Osteocyte (in vitro differentiated cells): ENCODE measurements around the gene CCNI2. TPM values are rescaled to one million over a fixed set of nuclear protein-coding genes. Genes with fewer than 3 reads are reported as not detected.

Experiments
- DNase-seq: peaks from one replicate; pipeline ENCODE4 v3.0.0; 2021; ENCODE audit warnings: mixed read lengths; ENCODE audit not compliant: unreplicated experiment; ENCODE audit errors: extremely low spot score
- H3K27ac Mint-ChIP-seq: one replicate; pipeline ENCODE4 v1.8.0; 2021; ENCODE audit warnings: mild to moderate bottlenecking, mixed read lengths; ENCODE audit not compliant: unreplicated experiment
- H3K27me3 Mint-ChIP-seq: one replicate; pipeline ENCODE4 v1.8.0; 2021; ENCODE audit warnings: mixed read lengths; ENCODE audit not compliant: unreplicated experiment
- H3K36me3 Mint-ChIP-seq: one replicate; pipeline ENCODE4 v1.8.0; 2021; ENCODE audit warnings: mixed read lengths; ENCODE audit not compliant: unreplicated experiment
- H3K4me1 Mint-ChIP-seq: one replicate; pipeline ENCODE4 v1.8.0; 2021; ENCODE audit warnings: mixed read lengths; ENCODE audit not compliant: unreplicated experiment
- H3K4me3 Mint-ChIP-seq: one replicate; pipeline ENCODE4 v1.8.0; 2021; ENCODE audit warnings: mild to moderate bottlenecking, moderate library complexity, mixed read lengths; ENCODE audit not compliant: unreplicated experiment
- H3K9me3 Mint-ChIP-seq: one replicate; pipeline ENCODE4 v1.8.0; 2021; ENCODE audit warnings: mixed read lengths; ENCODE audit not compliant: unreplicated experiment
- total RNA-seq: library from RNA; stranded (reverse); gene quantifications from 2 replicates; pipeline ENCODE4 v1.2.1, GENCODE V29; 2021
- TF ChIP-seq, protein P1 (sequence below): fragments of 200-600 bp; sonication (generic); IDR thresholded peaks from 2 replicates; pipeline ENCODE4 v1.5.0; 2021; ENCODE audit warnings: antibody characterized with exemption, mild to moderate bottlenecking, moderate library complexity

CCNI2 gene
- total RNA-seq, 1 donor from 2014 or later = not detected

DNA sequence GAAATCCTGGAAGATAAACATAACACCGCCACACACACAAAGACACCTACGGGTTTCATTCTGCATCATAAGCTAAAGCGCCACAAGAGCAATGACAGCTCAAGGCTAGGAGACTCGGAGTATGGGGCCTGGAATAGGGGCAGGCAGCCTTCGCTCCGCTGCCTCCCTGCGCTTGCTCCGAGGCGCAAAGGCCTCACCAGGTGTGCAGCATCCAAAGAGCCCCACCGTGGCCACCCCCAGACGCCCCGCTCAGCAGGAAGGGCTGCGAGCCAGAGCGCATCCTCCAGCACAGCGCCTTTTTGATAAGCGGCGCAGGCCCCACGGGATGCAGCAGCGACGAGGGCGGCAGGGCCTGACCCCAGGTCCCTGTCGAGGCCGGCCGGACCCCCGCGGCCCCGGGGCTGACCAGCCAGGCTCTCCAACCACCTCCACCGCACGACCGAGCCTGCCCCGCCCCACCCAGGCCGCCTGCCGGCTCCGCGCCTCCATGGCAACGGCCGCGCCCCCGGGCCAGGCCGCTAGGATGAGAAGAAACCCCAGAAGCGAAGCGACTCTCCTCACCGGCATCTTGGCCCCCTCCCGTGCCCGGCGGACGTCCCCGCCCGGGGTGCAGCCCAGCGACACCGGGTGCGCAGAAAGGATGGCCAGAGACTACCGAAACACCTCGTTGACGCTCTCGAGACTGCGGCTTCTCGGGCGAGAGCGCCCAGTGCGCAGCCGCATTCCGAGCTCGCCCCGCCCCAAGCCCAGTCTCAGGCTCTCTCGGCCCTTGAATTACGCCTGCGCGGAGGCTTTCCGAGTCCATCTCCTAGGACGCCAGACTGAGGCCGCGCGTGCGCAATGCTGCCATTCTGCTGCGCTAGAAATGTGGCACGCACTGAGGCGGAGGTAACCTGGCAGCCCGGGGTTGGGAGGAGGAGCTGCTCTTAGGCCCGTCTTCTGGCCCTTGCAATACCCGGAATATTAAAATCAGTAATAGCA is 10.1 kb upstream of the CCNI2 start, which contains the start of gene KIF3A:
Gene KIF3A (minus strand): TSS at position 694 of the 981 bp plus-strand sequence. CDS start 127 bp downstream, at position 567.
- Mint-ChIP-seq H3K9me3 (no peaks in the 10 kb centered on the region), H3K4me1 (peaks cover 22% of the 10 kb centered on the region), H3K27me3 (peaks cover 15% of the 10 kb centered on the region), H3K27ac (peak within 1 kb of the TSS; percentile 58), H3K36me3 (no peaks in the 10 kb centered on the region), H3K4me3 (peak within 1 kb of the TSS; percentile 85)
- TF ChIP-seq, protein P1, sequence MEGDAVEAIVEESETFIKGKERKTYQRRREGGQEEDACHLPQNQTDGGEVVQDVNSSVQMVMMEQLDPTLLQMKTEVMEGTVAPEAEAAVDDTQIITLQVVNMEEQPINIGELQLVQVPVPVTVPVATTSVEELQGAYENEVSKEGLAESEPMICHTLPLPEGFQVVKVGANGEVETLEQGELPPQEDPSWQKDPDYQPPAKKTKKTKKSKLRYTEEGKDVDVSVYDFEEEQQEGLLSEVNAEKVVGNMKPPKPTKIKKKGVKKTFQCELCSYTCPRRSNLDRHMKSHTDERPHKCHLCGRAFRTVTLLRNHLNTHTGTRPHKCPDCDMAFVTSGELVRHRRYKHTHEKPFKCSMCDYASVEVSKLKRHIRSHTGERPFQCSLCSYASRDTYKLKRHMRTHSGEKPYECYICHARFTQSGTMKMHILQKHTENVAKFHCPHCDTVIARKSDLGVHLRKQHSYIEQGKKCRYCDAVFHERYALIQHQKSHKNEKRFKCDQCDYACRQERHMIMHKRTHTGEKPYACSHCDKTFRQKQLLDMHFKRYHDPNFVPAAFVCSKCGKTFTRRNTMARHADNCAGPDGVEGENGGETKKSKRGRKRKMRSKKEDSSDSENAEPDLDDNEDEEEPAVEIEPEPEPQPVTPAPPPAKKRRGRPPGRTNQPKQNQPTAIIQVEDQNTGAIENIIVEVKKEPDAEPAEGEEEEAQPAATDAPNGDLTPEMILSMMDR = no peak
- DNase-seq = peak; percentile 99

DNA sequence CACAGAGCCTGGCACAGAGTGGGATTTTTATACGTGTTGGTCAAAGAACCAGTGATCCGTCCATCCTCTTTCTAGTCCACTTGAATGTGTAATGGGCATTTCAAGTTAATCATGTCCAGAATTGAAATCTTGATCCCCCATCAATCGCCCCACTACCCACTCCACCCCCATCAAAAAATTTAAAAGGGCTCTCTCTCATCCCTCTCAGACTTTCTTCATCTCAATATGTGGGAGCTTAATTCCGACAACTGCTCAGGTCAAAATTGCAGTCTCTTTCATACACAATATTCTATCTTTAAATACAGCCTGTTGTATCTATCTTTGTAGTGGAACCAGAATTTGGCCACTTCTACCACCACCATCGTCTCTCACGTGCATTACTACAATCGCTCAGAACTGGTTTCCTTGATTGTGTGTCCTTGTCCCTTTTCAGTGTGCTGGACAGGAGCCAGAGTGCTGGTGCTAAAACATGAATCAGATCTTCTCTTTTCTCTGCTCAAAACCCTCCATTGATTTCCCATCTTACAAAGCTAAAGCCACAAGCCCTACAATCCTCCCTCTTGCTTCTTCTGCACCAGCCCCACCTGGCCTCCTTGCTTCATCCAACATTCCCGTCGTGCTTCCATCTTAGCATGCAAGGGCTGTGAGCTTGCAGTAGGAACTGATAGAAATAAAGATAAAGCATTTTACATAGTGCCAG is 9.1 kb upstream of the CCNI2 start:
- TF ChIP-seq, protein P1 = no peak
- no peaks in the 10 kb centered on the region for H3K9me3 Mint-ChIP-seq
- H3K27ac Mint-ChIP-seq = no peak overlapping the region
- peaks cover 22% of the 10 kb centered on the region for H3K4me1 Mint-ChIP-seq
- peaks cover 16% of the 10 kb centered on the region for H3K27me3 Mint-ChIP-seq
- no peak for DNase-seq
- H3K4me3 Mint-ChIP-seq = peak overlapping the region; percentile 85
- H3K36me3 Mint-ChIP-seq = no peaks in the 10 kb centered on the region

DNA sequence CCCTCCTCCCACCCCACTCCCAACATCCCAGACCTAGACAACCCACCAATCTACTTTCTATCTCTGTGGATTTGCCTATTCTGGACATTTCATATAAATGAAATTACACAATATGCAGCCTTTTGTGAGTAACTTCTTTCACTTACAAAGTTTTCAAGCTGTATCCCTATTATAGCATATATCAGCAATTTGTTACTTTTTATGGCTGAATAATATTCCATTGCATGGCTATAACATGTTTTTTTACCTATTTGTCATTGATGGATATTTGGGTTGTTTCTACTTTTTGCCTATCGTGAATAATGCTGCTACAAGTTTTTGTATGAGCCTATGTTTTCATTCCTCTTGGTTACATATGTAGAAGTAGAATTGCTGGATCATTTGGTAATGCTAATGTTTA is 8.0 kb upstream of the CCNI2 start:
- H3K4me1 Mint-ChIP-seq = peaks cover 22% of the 10 kb centered on the region
- no peaks in the 10 kb centered on the region for H3K9me3 Mint-ChIP-seq
- TF ChIP-seq, protein P1 = no peak
- H3K27ac Mint-ChIP-seq = no peak overlapping the region
- H3K4me3 Mint-ChIP-seq = no peak overlapping the region
- peaks cover 16% of the 10 kb centered on the region for H3K27me3 Mint-ChIP-seq
- H3K36me3 Mint-ChIP-seq = no peaks in the 10 kb centered on the region
- DNase-seq = no peak

DNA sequence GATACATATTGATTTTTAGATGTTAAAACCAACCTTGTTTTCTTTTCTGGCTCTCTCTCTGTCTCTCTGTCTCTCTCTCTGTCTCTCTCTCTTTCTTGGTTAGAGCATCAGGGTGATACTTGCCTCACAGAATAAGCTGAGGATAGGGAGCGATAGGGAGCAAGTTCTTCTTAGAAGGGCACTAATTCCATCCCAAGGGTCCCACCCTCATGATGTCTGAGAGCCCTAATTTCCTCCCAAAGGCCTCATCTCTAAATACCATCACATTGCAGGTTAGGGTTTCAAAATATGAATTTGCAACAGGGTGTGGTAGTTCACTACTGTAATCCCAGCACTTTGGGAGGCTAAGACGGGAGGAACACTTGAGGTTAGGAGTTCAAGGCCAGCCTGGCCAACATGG is 5.1 kb upstream of the CCNI2 start:
- peaks cover 33% of the 10 kb centered on the region for H3K27me3 Mint-ChIP-seq
- no peaks in the 10 kb centered on the region for H3K36me3 Mint-ChIP-seq
- DNase-seq = no peak
- H3K9me3 Mint-ChIP-seq = no peaks in the 10 kb centered on the region
- TF ChIP-seq, protein P1 = no peak
- H3K4me1 Mint-ChIP-seq = peaks cover 10% of the 10 kb centered on the region
- H3K4me3 Mint-ChIP-seq = no peak overlapping the region
- no peak overlapping the region for H3K27ac Mint-ChIP-seq

DNA sequence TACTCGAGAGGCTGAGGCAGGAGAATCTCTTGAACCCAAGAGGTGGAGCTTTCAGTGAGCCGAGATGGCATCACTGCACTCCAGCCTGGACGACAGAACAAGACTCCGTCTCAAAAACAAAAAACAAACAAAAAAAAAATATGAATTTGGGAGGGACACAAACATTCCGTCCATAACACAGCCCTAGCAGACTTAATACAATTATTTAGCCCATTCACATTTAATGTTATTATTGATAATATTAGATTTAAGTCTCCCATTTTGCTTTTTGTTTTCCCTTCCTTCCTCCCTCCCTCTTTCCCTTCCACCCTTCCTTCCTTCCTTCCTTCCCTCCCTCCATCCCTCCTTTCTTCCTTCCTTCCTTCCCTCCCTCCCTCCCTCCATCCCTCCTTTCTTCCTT is 4.6 kb upstream of the CCNI2 start:
- Mint-ChIP-seq H3K4me3 (no peak overlapping the region), H3K4me1 (peaks cover 7% of the 10 kb centered on the region), H3K27ac (no peak overlapping the region), H3K27me3 (peaks cover 33% of the 10 kb centered on the region), H3K9me3 (no peaks in the 10 kb centered on the region), H3K36me3 (no peaks in the 10 kb centered on the region)
- TF ChIP-seq, protein P1 = no peak
- no peak for DNase-seq
